Glomerular visceral epithelial cell (primary cell): Measurements from ENCODE around the gene CLUH.
A peak's percentile ranks its signal among the peaks of the same experiment; 100 is the strongest.

Experiments
- DNase-seq: peaks from one replicate; pipeline ENCODE4 v3.0.0-alpha.2; 2016; ENCODE audit errors: extremely low spot score

CLUH gene

DNA sequence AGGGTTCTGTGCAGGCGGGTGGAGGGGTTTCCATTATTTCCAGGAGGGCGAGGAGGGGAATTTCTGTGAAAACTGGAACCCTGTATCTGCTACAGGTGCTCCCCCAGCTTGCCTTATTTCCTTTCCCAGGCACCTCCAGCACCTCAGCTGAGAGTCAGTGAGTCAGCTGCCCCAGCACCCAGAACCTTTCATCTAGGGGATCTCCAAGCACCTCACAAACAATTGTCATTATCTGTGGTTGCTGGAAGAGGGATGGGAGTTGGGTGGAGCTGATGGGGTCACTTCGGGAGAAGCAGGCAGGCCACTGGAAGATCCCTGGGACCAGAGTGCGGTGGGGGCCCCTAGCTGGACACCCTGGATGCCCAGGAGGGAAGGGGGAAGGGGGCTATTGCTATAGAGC, 10.0 kb upstream of the CLUH start:
- no peak for DNase-seq

DNA sequence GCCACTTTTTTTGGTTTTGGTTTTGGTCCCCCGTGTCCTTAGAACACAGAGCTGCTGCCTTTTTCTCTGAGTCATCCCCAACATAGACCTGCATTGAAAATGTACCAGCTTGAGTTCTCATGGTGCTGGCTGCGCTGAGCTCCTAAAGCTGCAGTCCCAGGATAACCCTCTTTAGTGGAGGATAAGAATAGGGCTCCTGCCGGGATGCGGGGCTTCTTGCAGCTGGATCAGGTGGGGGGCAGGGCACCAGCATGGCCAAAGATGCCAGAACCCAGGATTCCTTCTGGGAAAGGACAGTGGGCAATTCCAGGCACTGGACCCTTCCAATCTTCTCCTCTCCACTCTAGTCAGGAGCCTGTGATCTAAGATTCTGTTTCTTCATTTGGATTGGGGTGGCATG, 8.3 kb upstream of the CLUH start:
- no peak for DNase-seq

DNA sequence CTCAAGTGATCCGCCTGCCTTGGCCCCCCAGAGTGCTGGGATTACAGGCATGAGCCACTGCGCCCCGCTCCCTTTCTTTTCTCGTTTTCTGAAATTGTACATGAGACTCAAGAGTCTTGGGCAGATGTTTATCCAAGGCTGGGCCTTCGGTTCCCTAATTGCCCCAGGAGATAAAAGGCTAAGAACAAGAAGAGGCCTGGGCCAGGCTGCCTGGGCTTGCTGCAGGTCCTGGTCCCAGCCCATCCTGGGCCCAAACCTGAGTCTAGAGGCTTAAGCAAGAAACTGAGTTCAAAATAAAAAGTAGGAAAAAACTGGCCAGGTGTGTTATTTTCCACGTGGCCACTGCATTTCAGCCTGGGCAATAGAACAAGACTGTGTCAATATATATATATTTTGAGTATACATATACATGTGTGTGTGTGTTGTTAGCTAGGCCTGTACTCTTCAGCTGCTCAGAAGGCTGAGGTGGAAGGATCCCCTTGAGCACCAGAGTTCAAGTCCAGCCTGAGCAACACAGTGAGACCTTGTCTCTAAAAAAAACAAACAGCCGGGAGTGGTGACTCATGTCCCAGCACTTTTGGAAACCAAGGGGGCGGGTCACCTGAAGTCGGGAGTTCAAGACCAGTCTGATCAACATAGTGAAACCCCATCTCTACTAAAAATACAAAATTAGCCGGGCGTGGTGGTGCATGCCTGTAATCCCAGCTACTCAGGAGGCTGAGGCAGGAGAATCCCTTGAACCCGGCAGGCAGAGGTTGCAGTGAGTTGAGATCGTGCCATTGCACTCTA, 6.8 kb upstream of the CLUH start:
- DNase-seq = no peak

DNA sequence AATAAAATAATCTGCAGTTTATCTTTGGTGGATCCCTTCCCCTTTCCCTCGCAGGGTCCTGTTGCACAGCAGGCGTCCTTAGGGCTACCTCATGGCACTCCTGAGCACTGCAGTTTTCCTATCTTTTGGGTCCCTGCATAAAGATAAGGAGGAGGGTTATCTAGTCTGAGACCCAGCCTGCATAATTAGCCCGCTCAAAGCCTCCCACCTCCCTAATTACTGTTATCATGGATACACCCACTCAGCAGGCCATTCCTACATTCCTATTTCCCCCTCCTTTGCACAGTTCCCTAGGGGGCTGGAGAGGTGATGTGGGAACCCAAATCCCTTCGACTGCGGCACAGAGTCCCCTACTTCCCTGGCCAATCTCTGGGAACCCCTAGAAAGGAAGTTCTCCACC, 5.1 kb upstream of the CLUH start:
- no peak for DNase-seq

DNA sequence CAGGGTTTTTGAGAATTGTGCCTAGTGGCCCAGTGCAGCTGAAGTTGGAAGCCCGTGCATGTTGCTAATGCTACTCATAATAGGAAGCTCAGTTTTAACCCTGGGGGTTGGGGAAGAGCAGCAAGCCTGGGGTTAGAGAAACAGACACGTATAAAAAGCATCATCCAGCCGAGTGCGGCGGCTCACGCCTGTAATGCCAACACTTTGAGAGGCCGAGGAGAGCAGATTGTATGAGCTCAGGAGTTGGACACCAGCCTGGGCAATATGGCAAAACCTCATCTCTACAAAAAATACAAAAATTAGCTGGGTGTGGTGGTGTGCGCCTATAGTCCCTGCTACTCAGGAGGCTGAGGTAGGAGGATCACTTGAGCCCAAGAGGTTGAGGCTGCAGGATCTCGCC, 2.3 kb upstream of the CLUH start:
- no peak for DNase-seq

DNA sequence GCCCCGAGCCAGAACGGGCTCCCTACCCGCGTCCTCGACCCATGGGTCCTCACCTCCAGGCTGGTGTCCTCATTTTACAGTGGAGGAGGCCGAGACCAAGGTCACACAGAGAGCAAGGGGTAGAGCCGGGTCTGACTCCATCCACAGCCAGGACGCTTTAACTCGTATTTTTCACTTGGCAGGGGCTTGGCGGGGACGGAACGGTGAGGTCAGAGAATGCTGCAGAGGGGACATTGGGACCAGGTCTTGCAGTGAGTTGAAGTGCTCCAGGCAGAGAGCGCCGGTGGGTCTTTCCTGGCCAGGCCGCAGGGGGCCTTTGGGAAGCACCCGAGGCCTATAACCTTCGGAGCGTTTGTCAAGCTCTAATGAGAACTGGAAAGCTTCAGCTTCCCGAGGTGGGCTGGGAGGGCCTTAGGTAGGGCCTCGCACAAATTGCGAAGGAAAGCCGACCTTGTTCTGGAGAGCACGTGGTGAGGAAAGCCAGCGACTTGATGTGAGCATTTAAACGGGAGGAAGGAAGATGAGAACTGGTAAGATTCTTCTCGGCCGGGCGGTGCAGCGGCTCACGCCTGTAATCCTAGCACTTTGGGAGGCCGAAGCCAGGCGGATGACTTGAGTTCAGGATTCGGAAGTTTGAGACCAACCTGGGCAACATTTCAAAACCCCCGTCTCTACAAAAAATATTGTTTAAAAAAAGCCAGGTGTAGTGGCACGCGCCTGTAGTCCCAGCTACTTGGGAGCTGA, 908 bp upstream of the CLUH start:
- no peak for DNase-seq

DNA sequence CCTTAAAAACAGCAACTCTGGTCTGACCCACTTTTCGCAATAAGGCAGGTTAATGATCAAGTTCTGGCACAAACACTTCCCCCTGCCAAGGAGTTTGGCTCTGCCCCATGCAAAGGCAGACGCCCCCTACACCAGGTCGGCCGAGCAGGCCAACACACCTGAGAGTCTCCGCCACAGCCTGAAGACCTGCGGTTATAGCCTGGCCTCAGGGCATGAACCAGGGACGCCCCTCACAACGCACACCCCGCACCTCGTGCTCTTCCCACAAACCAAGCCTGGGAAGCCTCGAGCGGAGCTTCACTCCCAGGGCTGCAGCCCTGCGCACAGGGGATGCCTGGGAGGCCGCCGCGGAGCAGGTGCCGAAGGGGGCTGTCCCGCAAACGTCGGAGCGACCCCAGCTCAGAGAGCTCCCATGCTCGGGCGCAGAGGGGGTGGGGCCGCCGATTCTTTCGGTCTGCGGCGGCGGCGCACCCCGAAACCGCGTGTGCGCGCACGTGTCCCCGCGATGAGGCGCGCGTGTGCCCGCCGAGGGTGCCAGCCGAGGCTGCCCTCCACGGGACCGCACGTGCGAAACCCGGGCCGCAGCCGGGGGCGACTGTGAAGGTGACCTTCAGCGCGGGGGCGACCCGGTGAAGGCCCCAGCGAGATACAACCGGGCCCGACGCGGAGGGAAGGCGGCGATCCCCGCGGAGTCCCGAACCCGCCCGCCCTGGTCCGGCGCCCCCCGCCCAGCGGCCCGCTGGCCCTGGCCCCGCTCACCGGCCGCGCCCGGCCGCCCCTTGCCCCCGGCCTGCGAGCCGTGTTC, 559 bp downstream of the CLUH start:
- no peak for DNase-seq

DNA sequence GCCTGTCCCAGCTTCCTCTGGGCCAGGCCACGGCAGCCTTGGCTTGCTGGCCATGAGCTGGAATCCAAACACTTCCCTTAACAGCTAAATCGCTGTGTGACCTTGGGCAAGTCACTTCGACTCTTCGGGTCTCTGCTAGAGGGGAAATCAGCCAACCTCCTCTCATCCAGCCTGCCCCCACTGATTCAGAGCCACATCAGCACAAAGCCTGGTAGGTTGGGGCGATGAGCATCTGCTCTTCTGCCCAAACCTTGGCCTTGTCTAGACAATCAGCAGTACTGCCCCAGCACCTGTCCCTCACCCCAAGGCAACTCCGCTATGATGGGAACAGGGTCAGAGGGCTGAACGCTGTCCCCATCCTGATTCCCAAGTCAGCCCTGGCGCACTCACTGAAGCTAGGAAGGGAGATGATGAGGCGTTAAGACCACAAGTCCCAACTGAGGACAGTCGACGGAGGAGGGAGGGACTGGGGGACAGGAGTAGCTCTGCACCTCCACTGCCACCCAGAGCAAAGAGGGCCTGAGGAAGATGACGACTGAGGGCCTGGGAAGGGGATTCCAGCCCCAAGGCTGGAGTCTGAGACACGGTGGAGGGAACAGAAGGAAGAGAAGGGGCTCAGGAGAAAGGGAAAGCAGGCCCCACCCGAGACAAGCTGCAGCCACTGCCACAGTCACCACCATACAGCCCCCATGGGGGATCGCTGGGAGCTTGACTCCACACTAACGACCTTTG, 1.3 kb downstream of the CLUH start:
- no peak for DNase-seq

DNA sequence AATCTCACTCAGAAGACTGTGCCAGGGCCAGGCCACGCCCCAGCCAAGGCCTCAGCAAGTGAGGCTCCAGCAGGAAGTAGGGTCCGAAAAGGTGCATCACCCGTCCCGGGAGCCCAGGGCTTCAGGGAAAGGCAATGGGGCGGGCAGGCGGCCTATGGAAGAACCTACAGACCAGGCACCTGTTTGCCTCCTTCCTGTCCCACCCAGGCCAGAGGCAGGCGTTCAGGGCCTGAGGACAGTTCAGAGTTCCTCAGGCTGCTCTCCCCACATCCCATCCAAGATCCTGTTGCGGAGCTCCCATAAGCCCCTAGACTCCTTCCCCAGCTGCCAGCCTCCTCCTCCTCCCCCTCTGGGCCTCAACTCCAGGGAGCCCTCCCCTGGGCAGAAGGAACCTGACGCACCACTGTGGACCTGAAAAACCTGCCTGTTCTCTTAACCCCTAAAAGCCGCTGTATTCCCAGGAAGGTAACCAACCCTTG, 2.3 kb downstream of the CLUH start:
- peak; percentile 71 for DNase-seq

DNA sequence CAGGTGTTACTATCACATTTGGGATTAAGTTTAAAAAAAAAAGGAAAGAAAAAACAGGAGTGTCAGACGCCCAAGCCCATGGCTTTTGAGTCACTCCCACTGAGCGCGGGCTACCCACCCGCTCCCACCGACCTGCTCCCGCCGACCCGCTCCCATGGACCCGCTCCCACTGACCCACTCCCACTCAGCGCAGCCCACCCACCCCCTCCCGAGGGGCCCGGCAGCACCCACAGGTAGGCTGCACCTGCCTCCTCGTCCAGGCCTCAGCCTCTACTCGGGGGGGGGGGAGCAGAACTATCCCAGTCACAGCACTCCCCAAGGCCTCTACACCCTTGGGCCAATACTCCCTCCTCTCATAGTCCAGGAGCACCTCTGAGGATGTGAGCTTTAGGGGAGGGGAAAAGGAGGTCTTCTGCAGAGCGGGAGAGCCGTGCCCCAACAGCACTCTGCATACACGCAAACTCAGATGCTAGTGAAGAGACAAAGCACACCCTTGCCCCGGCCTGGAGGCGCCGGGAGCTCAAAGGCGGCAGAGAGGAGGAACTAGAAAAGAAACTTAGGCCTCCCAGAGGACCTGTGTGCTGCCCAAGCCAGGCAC, 2.9 kb downstream of the CLUH start:
- DNase-seq = no peak

DNA sequence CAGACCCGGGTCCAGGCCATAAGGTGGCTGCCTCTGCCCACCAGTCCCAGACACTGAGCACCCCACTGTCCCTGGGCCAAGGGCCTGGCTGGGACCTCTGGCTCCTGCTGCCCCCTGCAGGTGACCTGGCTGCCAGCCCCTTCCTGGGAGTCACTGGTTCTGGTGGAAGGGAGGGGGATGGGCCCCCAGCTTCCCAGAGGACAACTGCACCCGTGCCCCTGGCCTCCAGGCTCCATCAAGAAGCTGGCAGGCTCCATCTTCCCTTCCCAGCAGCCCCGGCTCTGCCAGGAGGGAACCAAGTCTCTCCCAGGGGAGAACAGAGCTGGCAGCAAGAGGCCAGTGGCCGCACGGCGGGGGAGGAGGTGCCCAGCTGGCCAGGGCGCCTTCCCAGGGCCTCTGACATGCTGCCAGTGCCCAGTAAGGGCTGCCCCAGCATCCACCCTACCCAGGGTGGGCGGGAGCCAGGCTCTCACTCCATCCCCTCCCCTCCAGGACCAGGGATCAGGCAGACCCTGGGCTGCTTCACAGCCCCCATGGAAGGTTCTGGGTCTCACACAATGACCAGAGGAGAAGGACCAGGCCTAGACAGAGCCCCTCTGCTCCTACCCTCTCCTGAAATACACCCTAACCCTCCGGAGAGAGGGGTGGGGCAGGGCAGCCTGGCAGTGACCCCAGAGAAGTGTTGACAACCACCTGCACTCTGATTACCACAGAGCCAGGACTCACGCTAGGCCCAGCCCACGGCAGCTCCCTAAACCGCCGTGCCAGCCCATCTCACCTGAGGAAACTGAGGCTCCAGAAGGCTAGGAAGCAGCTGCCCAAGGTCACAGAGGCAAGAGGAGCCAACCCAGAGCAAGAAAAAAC, 3.6 kb downstream of the CLUH start:
- no peak for DNase-seq

DNA sequence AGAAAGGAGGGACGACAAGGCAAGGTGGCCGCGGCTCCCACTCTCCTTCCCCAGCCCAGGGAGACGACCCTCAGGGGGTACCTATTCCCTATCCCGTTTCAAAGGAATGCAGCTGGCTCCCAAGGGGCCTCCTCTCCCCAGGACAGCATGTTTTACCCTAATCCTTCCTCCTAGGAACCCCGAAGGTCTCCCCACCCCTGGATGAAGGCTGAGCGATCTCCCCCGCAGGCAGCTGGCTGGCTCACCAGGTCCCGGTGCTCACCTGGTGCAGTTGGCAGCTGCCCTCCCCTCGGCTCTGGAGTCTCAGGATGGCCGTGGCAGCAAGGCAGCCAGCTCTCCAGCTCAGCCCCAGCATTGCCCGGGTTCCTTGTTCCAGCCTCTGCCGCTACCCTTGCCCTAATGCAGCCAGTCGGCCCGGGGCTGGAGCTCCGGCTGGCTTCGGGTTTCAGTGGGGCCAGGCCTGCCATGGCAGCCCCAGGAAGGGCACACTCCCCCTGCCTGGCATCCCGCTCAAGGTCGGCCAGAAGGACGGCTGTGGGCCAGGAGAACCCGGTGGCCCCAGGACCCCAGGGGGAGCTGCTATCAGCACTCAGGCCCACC, 4.6 kb downstream of the CLUH start:
- no peak for DNase-seq

DNA sequence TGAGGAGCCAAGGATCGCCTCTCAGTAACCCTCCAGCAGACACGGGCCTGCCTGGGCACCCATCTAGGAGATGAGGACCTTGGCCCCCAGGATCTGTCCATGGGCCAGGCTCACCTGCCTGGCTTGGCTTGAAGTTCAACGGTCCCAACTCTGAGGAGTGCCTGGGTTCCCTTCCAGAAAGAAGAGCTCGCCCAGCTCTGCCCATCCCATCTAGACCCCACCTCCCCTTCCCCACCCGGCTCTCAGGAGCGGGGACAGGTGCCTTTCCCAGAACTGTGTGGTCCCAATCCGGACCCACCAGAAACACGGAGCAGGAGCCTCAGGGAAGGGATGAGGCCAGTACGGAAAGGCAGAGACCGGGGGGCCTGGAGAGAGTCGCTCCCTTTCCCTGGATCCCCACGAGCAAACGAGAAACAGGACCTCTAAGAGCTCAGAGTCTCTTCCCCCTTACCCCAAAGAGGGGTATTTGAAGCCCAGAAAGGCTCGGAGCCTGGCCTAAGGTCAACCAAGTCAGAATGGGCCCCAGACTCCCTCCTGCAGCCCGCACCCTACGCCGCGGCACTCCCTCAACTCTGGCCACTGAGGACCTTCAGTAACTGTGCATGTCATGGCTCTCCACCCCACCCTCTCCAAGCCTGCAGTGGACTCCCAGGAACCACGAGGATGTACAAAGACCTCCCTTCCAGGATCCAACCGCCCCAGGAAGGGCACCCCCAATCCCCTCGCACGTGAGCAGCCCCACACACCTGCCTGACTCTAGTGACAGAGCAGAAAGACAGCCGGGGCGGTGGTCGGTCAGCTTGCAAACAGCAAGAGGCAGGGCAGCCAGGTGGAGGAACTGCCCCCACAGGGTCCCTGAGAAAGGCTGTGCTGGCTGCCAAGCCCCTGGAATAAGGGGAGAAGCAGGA, 5.4 kb downstream of the CLUH start:
- no peak for DNase-seq

DNA sequence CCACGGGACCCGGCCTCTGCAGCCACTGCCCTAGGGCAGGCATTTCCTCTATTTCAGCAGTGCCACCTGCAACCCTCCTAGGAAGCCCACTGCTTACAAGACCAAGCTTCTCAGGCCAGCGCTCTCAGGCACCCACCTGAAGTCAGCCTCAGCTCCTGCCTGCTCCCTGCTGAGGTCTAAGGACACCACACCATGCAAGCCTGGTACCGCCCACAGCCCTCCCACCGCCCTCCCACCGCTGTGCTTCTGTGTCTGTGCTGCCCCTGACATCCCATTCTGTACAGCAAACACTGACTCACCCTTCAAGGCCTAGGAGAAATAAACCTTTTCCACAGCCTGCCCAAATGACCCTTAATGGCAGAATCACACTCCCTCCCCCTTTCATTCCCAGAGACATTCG, 6.3 kb downstream of the CLUH start:
- DNase-seq = peak; percentile 54

DNA sequence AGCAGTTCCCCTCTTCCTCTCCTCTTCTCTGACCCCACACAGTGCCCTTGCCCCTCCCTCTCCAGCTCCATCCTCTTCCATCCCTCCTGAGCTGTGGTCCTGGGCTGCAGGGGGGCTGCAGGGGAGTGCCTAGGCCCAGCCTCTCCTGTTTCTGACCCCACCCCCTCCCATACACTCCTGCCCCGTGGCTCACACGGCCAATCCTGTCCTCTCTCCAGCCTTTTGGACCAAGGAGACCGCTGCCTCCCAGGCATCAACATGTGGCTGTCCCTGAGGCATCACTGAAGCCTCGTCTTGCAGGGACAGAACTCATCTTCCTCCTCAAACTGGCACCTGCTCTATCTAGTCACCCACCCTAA, 6.7 kb downstream of the CLUH start:
- DNase-seq = no peak

DNA sequence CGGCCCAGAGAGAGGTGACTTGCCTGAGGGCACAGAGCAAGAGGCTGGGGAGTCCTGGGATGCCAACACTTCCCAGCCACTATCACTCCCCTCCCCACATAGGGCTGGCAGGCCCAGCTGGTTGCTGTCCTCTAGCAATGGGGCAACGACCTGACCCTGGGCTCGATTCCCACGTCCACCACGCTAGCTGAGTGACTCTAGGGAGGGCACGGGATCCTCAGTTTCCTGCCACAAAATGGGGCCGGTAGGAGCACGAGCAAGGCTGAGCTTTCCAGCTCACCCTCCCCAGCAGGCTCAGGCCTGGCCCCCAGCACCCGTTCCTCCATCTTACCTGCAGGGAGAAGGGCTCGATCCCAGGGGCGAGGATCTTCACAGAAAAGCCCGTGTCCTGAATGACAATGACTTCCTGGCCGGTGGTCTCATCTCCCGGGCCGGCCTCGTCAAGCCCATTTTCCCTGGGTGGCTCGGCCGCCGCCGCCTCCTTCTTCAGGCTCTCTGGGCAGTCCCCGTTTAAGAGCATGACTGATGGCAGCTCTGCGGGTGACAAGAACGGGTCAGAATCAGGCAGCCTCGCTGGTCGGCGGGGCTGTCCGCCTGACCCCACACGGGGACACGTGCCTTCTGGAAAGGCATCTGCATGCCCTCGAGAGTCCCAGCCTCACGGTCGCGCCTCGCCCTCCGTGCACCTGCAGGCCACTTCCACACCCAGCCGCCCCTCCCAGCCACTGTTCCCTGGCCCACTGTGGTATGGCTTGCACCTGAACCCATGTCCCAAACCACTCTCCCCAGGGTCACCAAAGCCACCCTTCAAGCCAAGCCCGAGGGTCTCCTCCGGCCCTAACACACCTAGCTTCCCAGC, 7.3 kb downstream of the CLUH start:
- DNase-seq = no peak

DNA sequence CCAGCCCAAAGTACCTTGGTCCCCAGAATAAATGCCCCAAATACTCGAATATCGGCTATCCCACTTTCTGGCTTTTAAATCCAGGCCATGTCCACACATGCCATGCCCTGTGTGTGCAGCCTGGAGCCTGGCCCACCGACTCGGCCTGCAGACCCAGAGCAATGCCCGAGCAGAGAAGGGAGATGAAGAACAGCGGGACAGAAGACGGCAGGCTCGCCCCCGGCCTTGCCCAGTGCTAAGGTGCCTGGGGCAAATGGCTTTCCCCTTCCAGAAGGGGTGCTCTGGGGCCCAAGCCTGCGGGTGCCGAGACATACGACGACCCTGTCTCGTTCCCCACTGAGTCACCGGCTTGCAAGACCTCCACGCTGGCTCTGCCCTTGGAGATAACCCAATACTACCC, 8.0 kb downstream of the CLUH start:
- no peak for DNase-seq

DNA sequence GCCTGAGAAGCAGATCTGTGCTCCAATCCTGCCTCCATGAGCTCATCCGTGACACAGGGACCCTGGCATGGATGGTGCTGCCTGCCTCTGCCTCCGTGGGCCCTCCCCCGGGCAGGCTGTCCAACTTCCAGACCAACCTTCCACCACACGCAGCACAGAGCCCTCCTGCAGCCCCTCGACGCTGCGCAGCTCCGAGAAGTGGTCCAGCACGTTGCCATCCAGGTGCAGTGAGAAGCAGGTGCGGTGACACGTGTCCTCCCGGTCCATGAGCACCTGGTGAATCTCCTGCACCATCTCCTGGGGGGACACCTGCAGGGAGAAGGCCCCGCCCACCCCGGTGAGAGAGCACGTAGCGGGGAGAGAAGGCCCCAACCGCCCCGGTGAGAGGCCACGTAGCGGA, 8.4 kb downstream of the CLUH start:
- DNase-seq = no peak
